Measurements from ENCODE around the gene SLC35E1.

- no peak for TF ChIP-seq CTCF (conservative IDR thresholded peaks at IDR 0.05; ENCODE audit: low read depth in 2 of 2)
- TF ChIP-seq EZH2 (IDR thresholded peaks at IDR 0.05; ENCODE audit: low read depth, unreplicated experiment) = no peak
- TF ChIP-seq POLR2AphosphoS5 (IDR thresholded peaks at IDR 0.05; ENCODE audit: low read depth) = no peak
- no peak for TF ChIP-seq JUNB (IDR thresholded peaks at IDR 0.05; ENCODE audit: unreplicated experiment)
- TF ChIP-seq CREB1 (CRISPR knock-in tag; IDR thresholded peaks at IDR 0.05; ENCODE audit: low read depth) = no peak
- no peak for TF ChIP-seq EZH2phosphoT487 (IDR thresholded peaks at IDR 0.05; ENCODE audit: unreplicated experiment)
- no peak for TF ChIP-seq REST (IDR thresholded peaks at IDR 0.05; ENCODE audit: unreplicated experiment)
- no peak for TF ChIP-seq NANOG (IDR thresholded peaks at IDR 0.05; ENCODE audit: borderline replicate concordance)
- TF ChIP-seq ETS1 (IDR thresholded peaks at IDR 0.05) = no peak
- no peak for TF ChIP-seq ZNF331 (CRISPR knock-in tag; IDR thresholded peaks at IDR 0.05; ENCODE audit: low read depth)
- TF ChIP-seq ZNF462 (CRISPR knock-in tag; IDR thresholded peaks at IDR 0.05) = no peak
- TF ChIP-seq STAT1 (IDR thresholded peaks at IDR 0.05; ENCODE audit: unreplicated experiment) = no peak
- no peak for TF ChIP-seq ZNF114 (CRISPR knock-in tag; IDR thresholded peaks at IDR 0.05)
Measured at GRCh38 chr19:16613841-16614240, 41.6 kb upstream of the SLC35E1 start.
